ENCODE measurements around the gene CCDC7.

The CCDC7 gene

GRCh38 chr10:32627183-32627582 lies 181.2 kb downstream of the CCDC7 start:
- TF ChIP-seq CTCF (IDR thresholded peaks at IDR 0.05) = no peak

- no peak for TF ChIP-seq CTCF (IDR thresholded peaks at IDR 0.05)
Observed at GRCh38 chr10:32629910-32630309, 184.0 kb downstream of the CCDC7 start.

GRCh38 chr10:32646535-32646934 lies 200.6 kb downstream of the CCDC7 start:
- no peak for TF ChIP-seq CTCF (IDR thresholded peaks at IDR 0.05)

GRCh38 chr10:32650246-32650655 lies 204.3 kb downstream of the CCDC7 start:
- TF ChIP-seq CTCF (IDR thresholded peaks at IDR 0.05) = no peak

GRCh38 chr10:32661346-32661745 lies 215.4 kb downstream of the CCDC7 start:
- TF ChIP-seq CTCF (IDR thresholded peaks at IDR 0.05) = no peak

GRCh38 chr10:32680803-32681557 lies 235.0 kb downstream of the CCDC7 start:
- TF ChIP-seq CTCF (IDR thresholded peaks at IDR 0.05) = no peak

- TF ChIP-seq CTCF (IDR thresholded peaks at IDR 0.05) = no peak
Observed at GRCh38 chr10:32684291-32684690, 238.4 kb downstream of the CCDC7 start.

- no peak for TF ChIP-seq CTCF (IDR thresholded peaks at IDR 0.05)
Observed at GRCh38 chr10:32687116-32687515, 241.2 kb downstream of the CCDC7 start.
